Muscle layer of duodenum (tissue), 2 donors: ENCODE measurements around the gene SRP68.

Source experiments
- H3K27ac ChIP-seq: one replicate; pipeline ENCODE4 v1.7.0; 2013; ENCODE audit warnings: mild to moderate bottlenecking, low read length
- H3K27me3 ChIP-seq: one replicate; pipeline ENCODE4 v1.7.0; 2013; ENCODE audit warnings: low read depth, mild to moderate bottlenecking, control low read depth, low read length
- H3K36me3 ChIP-seq, 2 donors: one replicate each; pipeline ENCODE4 v1.7.0; 2013; ENCODE audit warnings: low read length in 2 of 2, control low read depth in 1 of 2, mild to moderate bottlenecking in 1 of 2; ENCODE audit not compliant: insufficient read depth in 2 of 2, control insufficient read depth in 1 of 2
- H3K4me1 ChIP-seq, 2 donors: one replicate each; pipeline ENCODE4 v1.7.0; 2013; ENCODE audit warnings: low read length in 2 of 2, mild to moderate bottlenecking in 2 of 2, control low read depth in 1 of 2, moderate library complexity in 1 of 2; ENCODE audit not compliant: insufficient read depth in 2 of 2, control insufficient read depth in 1 of 2
- H3K4me3 ChIP-seq, 2 donors: one replicate each; pipeline ENCODE4 v1.7.0; 2013; ENCODE audit warnings: low read length in 2 of 2, low read depth in 1 of 2, mild to moderate bottlenecking in 1 of 2
- H3K9me3 ChIP-seq, 2 donors: one replicate each; pipeline ENCODE4 v1.7.0; 2013; ENCODE audit warnings: low read length in 2 of 2, control low read depth in 1 of 2, mild to moderate bottlenecking in 1 of 2; ENCODE audit not compliant: control insufficient read depth in 1 of 2
- donor health status: healthy.

The SRP68 gene

DNA sequence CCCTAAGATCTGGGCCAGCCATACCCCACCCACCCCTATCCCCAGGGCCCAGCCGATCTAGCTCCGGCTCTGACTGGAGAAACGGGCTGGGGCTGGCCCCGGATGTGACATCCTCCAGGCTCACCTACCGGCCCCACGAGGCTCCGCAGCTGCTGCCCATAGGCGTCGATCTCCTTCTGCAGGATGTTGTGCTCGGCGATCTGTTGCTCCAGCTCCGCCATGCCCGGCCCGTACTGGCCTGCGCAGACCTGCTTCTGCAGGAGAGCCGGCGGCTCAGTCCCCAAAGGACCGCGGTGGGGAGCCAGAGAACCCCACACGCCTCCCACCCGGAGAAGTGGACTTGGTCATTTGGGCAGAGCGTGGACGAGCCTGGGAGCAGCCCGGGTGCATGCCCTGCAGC lies 50.0 kb downstream of the SRP68 start:
- Histone ChIP-seq H3K27me3 (no peaks in the 10 kb centered on the region), H3K9me3 (no peaks in the 10 kb centered on the region), H3K4me1 (no peaks in the 10 kb centered on the region), H3K4me3 (no peak overlapping the region), H3K36me3 (no peaks in the 10 kb centered on the region), H3K27ac (no peak overlapping the region)

DNA sequence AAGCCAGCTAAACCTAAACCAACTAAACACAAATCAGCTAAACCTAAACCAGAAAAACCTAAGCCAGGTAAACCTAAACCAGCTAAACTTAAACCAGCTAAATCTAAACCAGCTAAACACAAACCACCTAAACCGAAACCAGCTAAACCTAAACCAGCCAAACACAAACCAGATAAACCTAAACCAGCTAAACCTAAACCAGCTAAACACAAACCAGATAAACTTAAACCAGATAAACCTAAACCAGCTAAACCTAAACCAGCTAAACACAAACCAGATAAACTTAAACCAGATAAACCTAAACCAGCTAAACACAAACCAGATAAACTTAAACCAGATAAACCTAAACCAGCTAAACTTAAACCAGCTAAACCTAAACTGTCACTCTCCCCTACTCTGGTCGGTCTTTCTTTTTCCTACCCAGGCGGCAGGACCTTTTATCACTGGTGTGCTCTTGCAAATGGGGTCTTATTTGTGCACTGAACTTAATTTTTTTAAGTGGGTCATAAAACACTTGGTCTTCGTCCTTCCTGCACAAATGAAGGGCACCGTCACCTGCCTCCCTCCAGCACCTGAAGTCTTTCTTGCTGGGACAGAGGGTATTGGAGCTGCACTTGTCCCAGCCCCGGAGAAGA lies 52.4 kb downstream of the SRP68 start:
- H3K27me3 ChIP-seq, result no peaks in the 10 kb centered on the region
- H3K4me1 ChIP-seq, result no peaks in the 10 kb centered on the region
- no peak overlapping the region for H3K4me3 ChIP-seq
- no peaks in the 10 kb centered on the region for H3K9me3 ChIP-seq
- H3K27ac ChIP-seq, result no peak overlapping the region
- no peaks in the 10 kb centered on the region for H3K36me3 ChIP-seq

DNA sequence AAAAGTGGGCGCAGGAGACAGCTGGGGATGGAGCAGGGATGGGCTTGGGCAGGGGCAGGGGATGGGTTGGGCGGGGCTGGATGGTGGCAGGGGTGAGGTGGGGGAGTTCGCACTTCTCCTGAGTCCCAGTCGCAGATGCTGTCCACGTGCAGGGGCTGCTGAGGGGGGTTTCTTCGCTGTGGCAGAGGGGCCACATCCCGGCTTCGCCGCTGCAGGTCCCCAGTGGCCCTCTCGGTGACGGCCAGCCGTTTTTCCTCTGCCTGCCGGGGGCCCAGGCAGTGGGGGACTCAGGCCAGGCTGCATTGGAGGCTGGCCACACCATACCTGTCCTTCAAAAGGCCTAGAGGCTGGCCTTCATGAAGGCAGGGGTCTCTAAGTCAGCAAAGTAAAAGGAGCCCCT lies 53.5 kb downstream of the SRP68 start:
- H3K9me3 ChIP-seq, result no peaks in the 10 kb centered on the region
- peaks cover 0 to 10% of the 10 kb centered on the region in 2 donors for H3K4me1 ChIP-seq
- H3K4me3 ChIP-seq, result no peak overlapping the region
- no peak overlapping the region for H3K27ac ChIP-seq
- no peaks in the 10 kb centered on the region for H3K27me3 ChIP-seq
- no peaks in the 10 kb centered on the region for H3K36me3 ChIP-seq

DNA sequence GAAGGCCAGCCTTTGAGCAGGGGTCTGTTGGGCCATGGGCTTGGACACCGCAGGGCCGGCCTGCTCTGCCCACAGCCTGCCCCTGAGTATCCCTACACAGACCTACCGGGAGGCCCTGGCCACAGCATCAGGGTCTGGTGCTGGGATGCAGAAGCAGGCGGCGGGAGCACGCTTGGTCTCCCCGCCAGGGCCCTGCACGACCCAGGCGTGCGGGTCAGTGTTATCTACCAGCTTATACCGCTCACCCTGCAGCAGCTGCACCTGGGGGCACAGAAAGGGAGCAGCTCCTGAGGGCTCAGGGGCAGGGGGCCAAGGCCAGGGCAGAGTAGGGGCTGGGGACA lies 54.0 kb downstream of the SRP68 start:
- Histone ChIP-seq H3K4me1 (peaks cover 0 to 10% of the 10 kb centered on the region in 2 donors), H3K36me3 (no peaks in the 10 kb centered on the region), H3K27ac (no peak overlapping the region), H3K9me3 (no peaks in the 10 kb centered on the region), H3K4me3 (no peak overlapping the region), H3K27me3 (no peaks in the 10 kb centered on the region)

DNA sequence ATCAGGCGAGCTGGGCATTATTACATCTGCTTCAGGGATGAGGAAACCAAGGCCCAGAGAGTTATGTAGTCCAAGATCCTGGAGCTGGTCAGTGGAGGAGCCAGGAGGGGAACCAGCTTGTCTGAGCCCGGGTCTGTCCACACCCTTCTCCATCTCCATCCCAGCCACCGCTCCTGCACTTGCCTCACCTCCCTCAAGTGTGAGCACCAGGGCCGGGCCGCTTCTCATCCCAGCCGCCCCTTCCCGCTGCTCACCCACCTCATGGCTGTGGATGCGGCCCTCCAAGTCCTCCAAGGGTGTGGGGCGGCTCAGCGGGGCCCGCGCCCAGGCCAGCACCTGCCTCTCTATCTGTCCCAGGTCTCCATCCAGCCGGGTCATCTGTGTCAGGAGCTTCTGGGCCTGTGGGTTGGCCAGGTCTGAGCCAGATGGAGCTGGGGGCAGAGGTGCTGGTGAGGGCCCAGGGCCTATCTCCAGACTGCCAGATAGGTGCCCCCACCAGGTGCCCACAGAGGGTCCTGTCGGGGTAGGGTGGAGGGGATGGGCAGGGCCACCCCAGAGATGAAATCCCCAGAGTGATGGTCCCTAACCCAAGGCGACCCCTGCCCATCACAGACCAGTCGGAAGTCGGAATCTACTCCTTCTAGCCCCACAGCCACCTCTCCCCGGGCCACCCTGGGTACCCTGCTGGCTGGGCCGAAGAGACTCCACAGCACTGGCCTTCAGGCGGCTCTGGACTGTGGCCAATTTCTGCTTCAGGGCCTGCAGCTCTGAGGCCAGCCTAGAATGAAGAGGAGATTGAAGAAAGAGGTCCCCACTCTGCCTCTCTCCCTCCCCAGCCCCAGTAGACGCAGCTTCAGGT lies 54.6 kb downstream of the SRP68 start:
- Histone ChIP-seq H3K27ac (no peak overlapping the region), H3K36me3 (no peaks in the 10 kb centered on the region), H3K27me3 (no peaks in the 10 kb centered on the region), H3K4me1 (peaks cover 0 to 10% of the 10 kb centered on the region in 2 donors), H3K4me3 (no peak overlapping the region), H3K9me3 (no peaks in the 10 kb centered on the region)

DNA sequence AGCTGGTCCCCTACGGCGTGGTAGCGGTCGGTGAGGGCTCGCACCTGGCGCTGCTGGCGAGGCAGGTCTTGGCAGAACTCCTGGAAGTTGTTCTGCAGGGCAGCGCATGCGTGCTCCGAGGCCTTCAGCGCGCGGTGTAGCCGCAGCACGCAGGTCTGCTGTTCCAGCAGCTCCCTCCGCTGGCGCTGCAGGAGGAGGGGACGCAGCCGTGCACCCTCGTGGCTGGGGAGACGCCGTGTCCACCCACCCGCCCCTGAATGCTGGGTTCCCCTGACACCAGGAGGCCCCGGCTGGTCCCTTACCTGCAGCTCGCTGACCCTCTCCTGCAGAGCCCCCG lies 57.4 kb downstream of the SRP68 start:
- H3K27me3 ChIP-seq, result no peaks in the 10 kb centered on the region
- no peaks in the 10 kb centered on the region for H3K36me3 ChIP-seq
- no peak overlapping the region for H3K27ac ChIP-seq
- peaks cover 0 to 10% of the 10 kb centered on the region in 2 donors for H3K4me1 ChIP-seq
- no peaks in the 10 kb centered on the region for H3K9me3 ChIP-seq
- no peak overlapping the region for H3K4me3 ChIP-seq

DNA sequence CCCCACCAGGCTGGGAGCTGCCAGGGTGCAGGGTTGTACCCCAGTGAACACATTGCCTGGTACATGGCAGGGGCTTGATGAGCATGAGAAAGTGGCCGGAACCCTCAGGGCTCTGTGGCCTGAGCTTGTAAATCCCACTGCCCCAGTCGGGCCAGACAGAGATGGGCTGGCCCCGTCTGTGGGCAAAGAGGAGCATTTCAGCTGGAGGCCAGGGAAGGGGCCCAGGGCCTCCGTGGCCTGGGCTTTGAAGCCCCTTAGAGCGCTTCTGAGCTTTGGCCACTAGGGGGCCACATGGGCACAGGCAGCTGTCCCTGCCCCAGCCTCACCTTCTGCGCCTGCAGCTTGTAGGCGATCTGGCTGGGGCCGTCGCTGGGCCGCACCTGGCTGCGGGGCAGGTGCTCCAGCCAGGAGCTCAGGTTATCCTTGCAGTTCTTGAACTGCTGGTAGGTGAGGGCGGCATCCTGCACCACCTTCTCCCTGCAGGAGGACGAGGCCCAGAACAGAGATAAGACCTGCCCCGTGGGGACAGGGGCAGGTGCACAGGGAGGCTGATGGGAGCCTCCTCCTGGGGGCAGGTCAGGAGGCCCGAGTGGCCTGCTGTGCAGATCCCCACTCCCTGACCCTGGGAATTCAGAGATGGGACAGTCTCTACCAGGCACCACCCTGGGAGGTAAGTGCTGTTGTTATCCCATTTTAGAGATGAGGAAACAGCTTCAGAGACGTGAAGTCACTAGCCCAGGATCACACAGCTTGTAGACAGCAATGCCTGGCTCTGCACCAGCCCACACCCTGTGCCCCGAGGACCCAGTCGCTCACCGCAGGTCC lies 58.0 kb downstream of the SRP68 start:
- no peak overlapping the region for H3K27ac ChIP-seq

DNA sequence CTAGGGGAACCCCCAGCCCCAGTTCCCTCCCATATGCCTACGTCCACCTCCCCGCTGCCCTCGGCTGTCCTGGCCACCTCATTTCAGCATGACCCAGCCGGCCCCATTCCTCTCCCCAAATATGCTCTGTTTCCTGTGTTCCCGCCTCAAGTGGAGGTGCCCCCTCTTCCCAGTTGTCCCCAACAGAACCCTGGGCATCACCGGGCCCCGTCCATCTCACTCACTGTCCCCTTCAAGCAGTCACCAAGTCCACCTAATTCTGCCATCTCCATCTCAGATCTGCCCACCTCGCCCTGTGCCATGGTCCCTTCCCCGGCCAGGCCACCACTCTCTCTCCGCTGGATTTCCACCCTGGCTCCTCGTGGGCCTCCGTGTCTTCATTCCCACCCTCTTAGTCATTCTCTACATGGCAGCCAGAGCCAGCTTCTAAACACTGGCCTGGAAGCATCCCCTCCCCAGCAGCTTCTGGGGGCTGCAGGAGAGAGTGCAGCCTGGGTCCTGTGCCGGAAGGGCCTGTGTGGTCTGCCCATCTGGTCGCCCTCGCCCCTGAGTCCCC lies 58.9 kb downstream of the SRP68 start:
- Histone ChIP-seq H3K36me3 (no peaks in the 10 kb centered on the region), H3K27me3 (no peaks in the 10 kb centered on the region), H3K4me3 (no peak overlapping the region), H3K9me3 (no peaks in the 10 kb centered on the region), H3K4me1 (peaks cover 0 to 10% of the 10 kb centered on the region in 2 donors), H3K27ac (no peak overlapping the region)

More for the DNA sequence above, 58.0 kb downstream of the SRP68 start:
- H3K36me3 ChIP-seq, result no peaks in the 10 kb centered on the region
- H3K4me1 ChIP-seq, result peaks cover 0 to 10% of the 10 kb centered on the region in 2 donors
- H3K4me3 ChIP-seq, result no peak overlapping the region
- no peaks in the 10 kb centered on the region for H3K27me3 ChIP-seq
- no peaks in the 10 kb centered on the region for H3K9me3 ChIP-seq

DNA sequence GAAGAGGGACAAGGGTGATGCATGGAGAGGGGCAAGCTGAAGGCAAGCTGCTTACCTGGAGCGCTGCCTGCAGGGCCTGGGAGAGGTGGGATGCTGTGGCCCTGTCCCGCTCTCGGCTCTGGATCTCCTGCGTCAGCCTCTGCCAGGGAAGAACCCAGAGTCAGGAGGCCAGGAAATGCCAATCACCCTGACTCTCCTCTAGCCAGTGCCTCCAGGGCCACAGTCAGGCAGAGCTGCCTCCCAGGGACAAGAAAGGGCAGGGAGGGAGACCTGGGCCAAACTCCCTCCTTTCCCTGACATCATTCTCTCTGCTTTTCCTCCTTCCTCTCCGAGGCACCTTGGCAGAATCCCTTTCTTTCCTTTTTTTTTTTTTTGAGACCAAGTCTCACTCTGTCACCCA lies 60.4 kb downstream of the SRP68 start:
- Histone ChIP-seq H3K36me3 (no peaks in the 10 kb centered on the region), H3K9me3 (no peaks in the 10 kb centered on the region), H3K27ac (no peak overlapping the region), H3K27me3 (no peaks in the 10 kb centered on the region), H3K4me3 (no peak overlapping the region), H3K4me1 (peaks cover 0 to 10% of the 10 kb centered on the region in 2 donors)

DNA sequence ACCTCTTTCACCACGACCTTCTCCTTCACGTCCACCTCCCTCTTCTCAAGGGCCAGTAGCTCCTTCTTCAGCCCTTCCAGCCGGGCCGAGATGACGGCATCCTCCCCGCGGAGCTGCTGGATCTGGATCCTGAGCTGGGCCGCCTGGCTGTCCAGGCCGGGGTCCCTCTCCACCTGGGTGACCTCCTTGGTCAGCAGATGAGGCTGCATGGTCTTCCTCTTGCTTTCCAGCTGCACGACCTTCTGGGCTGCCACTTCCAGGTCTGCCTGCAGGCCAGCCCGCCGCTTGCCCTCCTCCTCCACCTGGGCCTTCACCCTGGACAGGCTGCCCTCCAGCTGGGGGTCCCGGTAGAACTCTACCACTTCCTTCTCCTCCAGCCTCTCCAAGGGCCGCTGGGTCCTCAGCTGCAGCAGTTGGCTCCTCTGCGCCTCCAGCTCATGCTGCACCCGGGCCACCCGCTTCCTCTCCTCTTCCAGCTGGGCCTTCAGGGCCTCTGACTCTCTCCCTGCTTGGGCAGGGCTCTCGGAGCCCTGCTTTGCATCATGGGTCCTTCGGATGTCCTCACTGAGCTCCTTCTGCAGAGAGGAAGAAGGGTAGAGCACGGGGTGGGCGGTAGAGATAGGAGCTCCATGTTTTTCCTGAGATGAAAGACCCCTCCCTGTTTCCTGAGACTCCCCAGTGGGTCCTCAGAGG lies 62.2 kb downstream of the SRP68 start:
- Histone ChIP-seq H3K27me3 (no peaks in the 10 kb centered on the region), H3K27ac (no peak overlapping the region), H3K4me3 (no peak overlapping the region), H3K36me3 (no peaks in the 10 kb centered on the region), H3K9me3 (no peaks in the 10 kb centered on the region), H3K4me1 (peaks cover 0 to 10% of the 10 kb centered on the region in 2 donors)

DNA sequence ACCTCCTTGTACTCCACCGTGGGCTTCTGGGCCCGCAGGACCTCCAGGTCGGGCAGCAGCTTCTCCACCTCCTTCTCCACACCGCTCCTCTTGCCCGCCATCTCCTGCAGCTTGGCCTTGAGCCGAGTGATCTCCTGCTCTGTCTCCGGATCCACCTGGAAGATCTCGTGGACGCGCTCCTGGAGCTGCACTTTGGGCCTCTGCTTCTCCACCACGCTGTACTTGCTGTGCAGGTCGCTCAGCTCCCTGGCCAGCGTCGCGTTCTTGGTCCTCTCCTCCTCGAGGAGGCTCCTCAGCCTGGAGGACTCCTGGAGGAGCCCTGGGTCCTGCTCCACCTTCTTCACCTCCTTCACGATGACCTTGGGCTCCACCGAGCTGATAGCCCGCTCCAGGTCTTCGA lies 62.9 kb downstream of the SRP68 start:
- Histone ChIP-seq H3K36me3 (no peaks in the 10 kb centered on the region), H3K4me1 (peaks cover 0 to 5% of the 10 kb centered on the region in 2 donors)

More for the DNA sequence above, 62.9 kb downstream of the SRP68 start:
- Histone ChIP-seq H3K4me3 (no peak overlapping the region), H3K27ac (no peak overlapping the region), H3K27me3 (no peaks in the 10 kb centered on the region), H3K9me3 (no peaks in the 10 kb centered on the region)
